Natural killer cell (primary cell): Measurements from ENCODE around the gene MTUS2. TPM values are rescaled to one million over a fixed set of nuclear protein-coding genes. Genes with fewer than 3 reads are reported as not detected.

Experiments
- ATAC-seq, 3 donors: fragments of 150-1000 bp in 2 of 3; fragments of 200-7000 bp in 1 of 3; cut with Tn5 transposase; 1 replicate in 1 of 3; 2 replicates in 2 of 3; pipeline ENCODE4 v1.10.0; 2021; ENCODE audit warnings: mild to moderate bottlenecking in 2 of 3, moderate library complexity in 2 of 3
- DNase-seq, 2 donors: peaks; one replicate each; pipeline versions ENCODE4 v3.0.0 to v3.0.0-alpha.2; 2013 to 2021; ENCODE audit warnings: mixed read lengths in 1 of 2
- H3K27ac ChIP-seq: one replicate; pipeline ENCODE4 v1.5.1; 2013; ENCODE audit warnings: mild to moderate bottlenecking, low read length
- H3K27me3 ChIP-seq: one replicate; pipeline ENCODE4 v1.6.1; 2013; ENCODE audit warnings: low read length; ENCODE audit not compliant: control insufficient read depth, insufficient read depth
- H3K36me3 ChIP-seq: one replicate; pipeline ENCODE4 v1.6.1; 2013; ENCODE audit warnings: low read length; ENCODE audit not compliant: control insufficient read depth, insufficient read depth
- H3K4me1 ChIP-seq: one replicate; pipeline ENCODE4 v1.6.1; 2013; ENCODE audit warnings: low read length; ENCODE audit not compliant: control insufficient read depth, insufficient read depth
- H3K4me3 ChIP-seq: one replicate; pipeline ENCODE4 v1.5.1; 2013; ENCODE audit warnings: low read length
- H3K9me3 ChIP-seq: one replicate; pipeline ENCODE4 v1.6.1; 2013; ENCODE audit warnings: low read length; ENCODE audit not compliant: control insufficient read depth, insufficient read depth
- H3K27ac Mint-ChIP-seq, 2 donors: one replicate each; pipeline ENCODE4 v1.8.0; 2022; ENCODE audit warnings: mild to moderate bottlenecking in 2 of 2, mixed read lengths in 2 of 2, moderate library complexity in 1 of 2
- H3K27me3 Mint-ChIP-seq, 2 donors: one replicate each; pipeline ENCODE4 v1.8.0; 2022; ENCODE audit warnings: low read depth in 2 of 2, mixed read lengths in 2 of 2
- H3K36me3 Mint-ChIP-seq: one replicate; pipeline ENCODE4 v1.8.0; 2022; ENCODE audit warnings: mixed read lengths
- H3K4me1 Mint-ChIP-seq, 2 donors: one replicate each; pipeline ENCODE4 v1.8.0; 2022; ENCODE audit warnings: mixed read lengths in 2 of 2
- H3K4me3 Mint-ChIP-seq: one replicate; pipeline ENCODE4 v1.8.0; 2022; ENCODE audit warnings: mild to moderate bottlenecking, moderate library complexity, mixed read lengths
- H3K9me3 Mint-ChIP-seq, 2 donors: one replicate each; pipeline ENCODE4 v1.8.0; 2022; ENCODE audit warnings: mixed read lengths in 2 of 2
- CTCF ChIP-seq: fragments of 200-600 bp; IDR thresholded peaks from one replicate; pipeline ENCODE4 v1.8.0; 2022; ENCODE audit warnings: antibody characterized with exemption
- WGBS: methylation state at CpG from one replicate; pipeline ENCODE4 v1.1.7; 2013; ENCODE audit warnings: missing lambda C conversion rate; ENCODE audit not compliant: insufficient coverage; 5-methylcytosine and 5-hydroxymethylcytosine counted together
- intact Hi-C: fragments of 100-400 bp; cut with micrococcal nuclease; formaldehyde crosslinking; loops from one replicate; pipeline ENCODE4 v1.14.2; 2022
- total RNA-seq, 4 donors: library from RNA; stranded (reverse); fragments of 120-200 nt in 1 of 4; gene quantifications; one replicate each; pipeline versions ENCODE4 v1.2.3 to v1.2.4, GENCODE V29; 2013 to 2022

Gene MTUS2
- total RNA-seq, 3 donors from 2014 or later (not counting 1 experiment from before 2014, with no cell fraction given), result not detected

GRCh38 chr13:29473166-29473565 lies 653.0 kb downstream of the MTUS2 start:
- Histone ChIP-seq H3K4me3 (no peak overlapping the region), H3K4me1 (no peaks in the 10 kb centered on the region), H3K36me3 (no peaks in the 10 kb centered on the region), H3K27me3 (no peaks in the 10 kb centered on the region), H3K27ac (no peak overlapping the region), H3K9me3 (no peaks in the 10 kb centered on the region)
- Mint-ChIP-seq H3K4me3 (no peak overlapping the region), H3K27ac (no peak overlapping the region), H3K4me1 (no peaks in the 10 kb centered on the region), H3K9me3 (no peaks in the 10 kb centered on the region), H3K36me3 (no peaks in the 10 kb centered on the region), H3K27me3 (peaks cover 4 to 14% of the 10 kb centered on the region in 2 donors)
- TF ChIP-seq CTCF, result no peak
- DNase-seq, result no peak
- 93% methylated on average over 2 of the region's 4 CpGs for WGBS
- intact Hi-C loops, result no loop called here
- ATAC-seq, result no peak

- DNase-seq, result no peak
- Histone ChIP-seq H3K4me3 (no peak overlapping the region), H3K4me1 (no peaks in the 10 kb centered on the region), H3K27me3 (no peaks in the 10 kb centered on the region), H3K36me3 (no peaks in the 10 kb centered on the region), H3K9me3 (no peaks in the 10 kb centered on the region), H3K27ac (no peak overlapping the region)
- no peaks in the 10 kb centered on the region for H3K4me1 Mint-ChIP-seq
- no peaks in the 10 kb centered on the region for H3K36me3 Mint-ChIP-seq
- peaks cover 8 to 14% of the 10 kb centered on the region in 2 donors for H3K27me3 Mint-ChIP-seq
- intact Hi-C loops, result no loop called here
- H3K9me3 Mint-ChIP-seq, result no peaks in the 10 kb centered on the region
- no peak overlapping the region for H3K27ac Mint-ChIP-seq
- ATAC-seq, result no peak
- H3K4me3 Mint-ChIP-seq, result no peak overlapping the region
- no peak for TF ChIP-seq CTCF
- WGBS, result 96% methylated on average over 2 of the region's 3 CpGs
These were observed 654.9 kb downstream of the MTUS2 start for GRCh38 chr13:29474991-29475390.

- Histone ChIP-seq H3K4me3 (no peak overlapping the region), H3K4me1 (no peaks in the 10 kb centered on the region), H3K27ac (no peak overlapping the region), H3K27me3 (no peaks in the 10 kb centered on the region), H3K9me3 (no peaks in the 10 kb centered on the region), H3K36me3 (no peaks in the 10 kb centered on the region)
- DNase-seq (no peak), ATAC-seq (no peak)
- H3K4me1 Mint-ChIP-seq, result no peaks in the 10 kb centered on the region
- no peaks in the 10 kb centered on the region for H3K9me3 Mint-ChIP-seq
- no peak overlapping the region for H3K4me3 Mint-ChIP-seq
- TF ChIP-seq CTCF, result no peak
- WGBS, result 92% methylated on average over 1 of the region's 3 CpGs
- H3K27me3 Mint-ChIP-seq, result peaks cover 12 to 20% of the 10 kb centered on the region in 2 donors
- H3K36me3 Mint-ChIP-seq, result no peaks in the 10 kb centered on the region
- intact Hi-C loops, result no loop called here
- no peak overlapping the region for H3K27ac Mint-ChIP-seq
These were observed 655.9 kb downstream of the MTUS2 start for GRCh38 chr13:29476046-29476445.

- intact Hi-C loops, result no loop called here
These were observed 659.8 kb downstream of the MTUS2 start for GRCh38 chr13:29479716-29480492.

More at GRCh38 chr13:29479716-29480492, 659.8 kb downstream of the MTUS2 start:
- peaks cover 12 to 20% of the 10 kb centered on the region in 2 donors for H3K27me3 Mint-ChIP-seq
- no peaks in the 10 kb centered on the region for H3K36me3 ChIP-seq
- H3K27ac Mint-ChIP-seq, result no peak overlapping the region
- H3K9me3 Mint-ChIP-seq, result no peaks in the 10 kb centered on the region
- no peak for DNase-seq
- H3K27ac ChIP-seq, result no peak overlapping the region
- no peaks in the 10 kb centered on the region for H3K4me1 Mint-ChIP-seq
- WGBS, result 90% methylated on average over 25 of the region's 25 CpGs
- H3K4me1 ChIP-seq, result no peaks in the 10 kb centered on the region
- no peaks in the 10 kb centered on the region for H3K27me3 ChIP-seq
- no peak for ATAC-seq
- no peaks in the 10 kb centered on the region for H3K36me3 Mint-ChIP-seq
- no peak overlapping the region for H3K4me3 Mint-ChIP-seq
- no peak overlapping the region for H3K4me3 ChIP-seq
- H3K9me3 ChIP-seq, result no peaks in the 10 kb centered on the region
- no peak for TF ChIP-seq CTCF
